Gastroesophageal sphincter (tissue), 4 donors: ENCODE results near the gene CFAP45. TPM values are rescaled to one million over a fixed set of nuclear protein-coding genes. Genes with fewer than 3 reads are reported as not detected.

Experiments used
- ATAC-seq: fragments of 150-250 bp; one replicate; pipeline ENCODE4 v1.9.1; 2016; ENCODE audit warnings: mild to moderate bottlenecking, moderate library complexity
- H3K27ac ChIP-seq, 4 donors: fragments of 200-600 bp; sonication (generic) in 3 of 4; 1 replicate in 3 of 4; 2 replicates in 1 of 4; pipeline ENCODE4 v1.5.1; 2016 to 2019
- H3K27me3 ChIP-seq: fragments of 200-600 bp; sonication (generic); one replicate; pipeline ENCODE4 v1.5.1; 2019
- H3K36me3 ChIP-seq, 2 donors: fragments of 200-600 bp; sonication (generic); one replicate each; pipeline ENCODE4 v1.5.1; 2019; ENCODE audit warnings: control low read depth in 1 of 2
- H3K4me1 ChIP-seq, 3 donors: fragments of 200-600 bp; sonication (generic); 1 replicate in 2 of 3; 2 replicates in 1 of 3; pipeline ENCODE4 v1.5.1; 2016 to 2019; ENCODE audit warnings: control low read depth in 2 of 3
- H3K4me3 ChIP-seq, 2 donors: fragments of 200-600 bp; sonication (generic); one replicate each; pipeline ENCODE4 v1.5.1; 2019; ENCODE audit warnings: mild to moderate bottlenecking in 1 of 2, moderate library complexity in 1 of 2
- H3K9me3 ChIP-seq, 3 donors: fragments of 200-600 bp; sonication (generic); one replicate each; pipeline ENCODE4 v1.5.1; 2017 to 2019; ENCODE audit warnings: control low read depth in 2 of 3
- CTCF ChIP-seq, 4 experiments: fragments of 200-600 bp in 2 of 4; fragments of 450-650 bp in 2 of 4; sonication (generic) in 1 of 4; IDR thresholded peaks; one replicate each; pipeline ENCODE4 v1.5.1; 2017 to 2019; ENCODE audit warnings: antibody characterized with exemption in 4 of 4, mild to moderate bottlenecking in 2 of 4, moderate library complexity in 2 of 4
- EP300 ChIP-seq: sonication (generic); formaldehyde crosslinking; IDR thresholded peaks from one replicate; pipeline ENCODE4 v1.6.1; 2017; ENCODE audit warnings: antibody characterized with exemption, mild to moderate bottlenecking
- POLR2A ChIP-seq, 2 donors: fragments of 450-650 bp; IDR thresholded peaks; one replicate each; pipeline ENCODE4 v1.6.1; 2017; ENCODE audit warnings: antibody characterized with exemption in 2 of 2, mild to moderate bottlenecking in 2 of 2, moderate library complexity in 1 of 2
- POLR2AphosphoS5 ChIP-seq: sonication (generic); formaldehyde crosslinking; IDR thresholded peaks from one replicate; pipeline ENCODE4 v1.6.1; 2017; ENCODE audit warnings: antibody characterized with exemption
- WGBS, 2 donors: methylation state at CpG; one replicate each; pipeline ENCODE4 v1.1.5; 2018; ENCODE audit warnings: low coverage in 1 of 2; 5-methylcytosine and 5-hydroxymethylcytosine counted together
- total RNA-seq, 4 donors: library from RNA; depleted of rRNA; stranded (reverse); fragments of >200 nt; gene quantifications; one replicate each; pipeline ENCODE4 v1.1.0, GENCODE V29; 2016

The CFAP45 gene
- total RNA-seq, 4 donors from 2014 or later = 0.27 to 0.81 TPM; not detected in 2

DNA sequence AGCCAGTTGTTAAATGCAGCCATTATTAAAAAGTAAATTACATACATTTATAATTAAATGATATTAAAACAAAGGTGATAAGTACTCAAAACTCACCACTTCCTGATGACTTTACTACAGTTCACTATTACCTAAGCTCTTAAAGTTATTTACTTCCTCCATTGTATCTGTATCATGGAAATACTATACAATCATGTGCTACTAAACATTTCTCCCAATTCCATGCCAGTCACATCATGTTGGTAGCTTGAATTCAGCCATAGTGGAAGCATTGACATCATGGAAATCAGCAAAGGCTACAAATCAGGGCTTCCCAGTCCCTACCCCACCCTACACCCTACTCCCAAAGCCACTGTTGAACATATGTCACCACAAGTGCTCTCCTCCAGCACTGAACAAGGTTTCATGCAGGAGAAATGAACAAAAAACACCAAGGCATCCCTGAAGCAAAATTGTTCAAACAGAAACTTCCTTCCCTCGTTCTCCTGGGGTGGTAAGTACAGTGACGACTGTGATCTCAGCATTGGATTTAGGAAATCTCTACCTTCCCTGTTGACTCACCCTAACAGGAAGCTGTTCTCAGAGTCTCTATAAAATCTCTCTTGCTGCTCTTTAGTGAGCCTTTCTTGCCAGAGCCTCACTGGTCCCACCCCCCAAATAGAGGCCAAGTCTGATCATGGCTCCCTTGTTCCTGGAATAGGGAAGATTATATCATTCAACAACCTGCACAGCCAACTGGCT is 50.2 kb downstream of the CFAP45 start:
- 52 to 94% methylated on average over 2 of the region's 2 CpGs for WGBS, 2 donors
- no peak overlapping the region for H3K4me3 ChIP-seq
- H3K9me3 ChIP-seq = no peaks in the 10 kb centered on the region
- H3K4me1 ChIP-seq = peaks cover 0 to 12% (median 0%) of the 10 kb centered on the region in 3 donors
- no peak overlapping the region for H3K27ac ChIP-seq
- no peaks in the 10 kb centered on the region for H3K36me3 ChIP-seq
- H3K27me3 ChIP-seq = no peaks in the 10 kb centered on the region
- TF ChIP-seq POLR2A (IDR thresholded peaks at IDR 0.05) (no peak), CTCF (IDR thresholded peaks at IDR 0.05) (no peak), POLR2AphosphoS5 (no peak), EP300 (no peak)
- ATAC-seq = no peak

DNA sequence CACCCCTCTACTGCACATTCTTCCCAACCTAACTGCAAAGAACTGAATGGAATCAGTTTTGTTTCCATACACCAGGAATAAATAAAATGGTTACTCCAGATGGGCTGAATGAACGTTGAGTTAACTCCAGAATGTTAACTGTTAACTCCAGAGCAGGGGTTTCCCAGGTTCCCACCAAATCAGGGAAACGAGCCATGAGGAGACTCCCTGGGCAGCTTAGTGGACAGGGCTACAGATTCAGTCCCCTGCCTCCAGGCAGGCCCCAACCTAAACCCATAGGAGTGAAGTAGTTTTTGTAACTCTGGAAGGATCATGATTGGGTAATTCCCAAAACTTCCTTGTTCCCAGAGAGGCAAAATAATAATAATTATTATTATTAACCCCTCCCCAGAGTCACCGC is 51.6 kb downstream of the CFAP45 start:
- Histone ChIP-seq H3K27me3 (no peaks in the 10 kb centered on the region), H3K36me3 (no peaks in the 10 kb centered on the region), H3K9me3 (no peaks in the 10 kb centered on the region), H3K4me3 (no peak overlapping the region), H3K4me1 (peaks cover 0 to 5% (median 0%) of the 10 kb centered on the region in 3 donors), H3K27ac (no peak overlapping the region)
- no peak for ATAC-seq
- 60 to 81% methylated on average over 2 to 3 of the region's 3 CpGs for whole genome bisulfite sequencing, 2 donors
- no peak for TF ChIP-seq POLR2AphosphoS5
- TF ChIP-seq EP300 = no peak
- no peak for TF ChIP-seq CTCF (IDR thresholded peaks at IDR 0.05)
- TF ChIP-seq POLR2A (IDR thresholded peaks at IDR 0.05) = no peak

DNA sequence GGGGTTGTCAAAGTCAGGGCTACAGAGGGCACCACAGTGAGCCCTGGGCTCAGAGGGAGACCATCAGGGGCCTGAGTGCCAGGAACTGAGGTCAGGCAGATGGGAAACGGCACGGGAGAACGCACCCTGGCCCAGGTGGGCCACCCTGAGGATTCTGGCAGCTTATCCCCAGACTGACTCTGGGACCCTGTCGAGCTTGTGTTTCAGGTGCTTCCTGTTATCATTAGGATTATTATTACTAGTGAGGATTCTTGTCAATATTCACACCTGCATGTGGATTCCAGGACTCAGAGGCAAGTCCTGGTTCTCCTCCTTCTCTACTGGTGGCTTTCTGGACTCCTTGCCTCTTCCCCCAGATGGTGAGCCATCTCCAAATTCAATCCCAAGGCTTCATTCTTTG is 52.7 kb downstream of the CFAP45 start:
- no peak overlapping the region for H3K27ac ChIP-seq
- TF ChIP-seq CTCF (IDR thresholded peaks at IDR 0.05) (no peak), EP300 (no peak), POLR2A (IDR thresholded peaks at IDR 0.05) (no peak), POLR2AphosphoS5 (no peak)
- H3K27me3 ChIP-seq = no peaks in the 10 kb centered on the region
- H3K9me3 ChIP-seq = no peaks in the 10 kb centered on the region
- H3K36me3 ChIP-seq = peaks cover 0 to 1% of the 10 kb centered on the region in 2 donors
- no peak for ATAC-seq
- H3K4me3 ChIP-seq = no peak overlapping the region
- WGBS, 2 donors = 64% methylated on average over 4 of the region's 4 CpGs; no CpG with 5 or more reads in 1 of the 2 donors
- no peaks in the 10 kb centered on the region for H3K4me1 ChIP-seq

GRCh38 chr1:159845751-159846629 is 54.0 kb downstream of the CFAP45 start:
- no peaks in the 10 kb centered on the region for H3K9me3 ChIP-seq
- no peak overlapping the region for H3K27ac ChIP-seq
- H3K36me3 ChIP-seq = peaks cover 0 to 12% of the 10 kb centered on the region in 2 donors
- TF ChIP-seq POLR2AphosphoS5 = no peak
- TF ChIP-seq POLR2A (IDR thresholded peaks at IDR 0.05) = no peak
- TF ChIP-seq EP300 = no peak
- no peak for TF ChIP-seq CTCF (IDR thresholded peaks at IDR 0.05)
- no peaks in the 10 kb centered on the region for H3K27me3 ChIP-seq
- H3K4me3 ChIP-seq = no peak overlapping the region
- ATAC-seq = no peak
- H3K4me1 ChIP-seq = no peaks in the 10 kb centered on the region
- WGBS, 2 donors = 84 to 92% methylated on average over 2 to 9 of the region's 13 CpGs
